ENCODE data around the gene SIRT7.
"Not testable (repeated sequence)": the region's sequence is repeated elsewhere in the genome, so short reads cannot be mapped to it uniquely, and the experiment has no call there.

Gene SIRT7

GRCh38 chr17:81957691-81958432 is 39.9 kb upstream of the SIRT7 start:
- no peaks in the 10 kb centered on the region for H3K4me1 Mint-ChIP-seq
- no peak for ATAC-seq
- no peak overlapping the region for H3K27ac Mint-ChIP-seq
- no peaks in the 10 kb centered on the region for H3K36me3 Mint-ChIP-seq
- H3K9me3 Mint-ChIP-seq = no peaks in the 10 kb centered on the region
- H3K4me3 Mint-ChIP-seq = no peak overlapping the region
- peaks cover 66% of the 10 kb centered on the region for H3K27me3 Mint-ChIP-seq

- Mint-ChIP-seq H3K27ac (no peak overlapping the region), H3K9me3 (no peaks in the 10 kb centered on the region)
- no peak for ATAC-seq
These were observed 38.9 kb upstream of the SIRT7 start for GRCh38 chr17:81956607-81957589.

GRCh38 chr17:81955756-81956544 is 38.0 kb upstream of the SIRT7 start:
- no peak overlapping the region for H3K4me3 Mint-ChIP-seq
- no peaks in the 10 kb centered on the region for H3K9me3 Mint-ChIP-seq
- no peak overlapping the region for H3K27ac Mint-ChIP-seq
- ATAC-seq = no peak
- H3K27me3 Mint-ChIP-seq = peaks cover 57% of the 10 kb centered on the region
- H3K4me1 Mint-ChIP-seq = no peaks in the 10 kb centered on the region
- H3K36me3 Mint-ChIP-seq = no peaks in the 10 kb centered on the region

More at GRCh38 chr17:81956607-81957589, 38.9 kb upstream of the SIRT7 start:
- Mint-ChIP-seq H3K4me1 (no peaks in the 10 kb centered on the region), H3K27me3 (peaks cover 57% of the 10 kb centered on the region), H3K4me3 (no peak overlapping the region), H3K36me3 (no peaks in the 10 kb centered on the region)

GRCh38 chr17:81955058-81955681 is 37.2 kb upstream of the SIRT7 start:
- no peaks in the 10 kb centered on the region for H3K4me1 Mint-ChIP-seq
- no peaks in the 10 kb centered on the region for H3K9me3 Mint-ChIP-seq
- peaks cover 63% of the 10 kb centered on the region for H3K27me3 Mint-ChIP-seq
- H3K36me3 Mint-ChIP-seq = no peaks in the 10 kb centered on the region
- no peak overlapping the region for H3K4me3 Mint-ChIP-seq
- ATAC-seq = no peak
- H3K27ac Mint-ChIP-seq = no peak overlapping the region

- Mint-ChIP-seq H3K27ac (no peak overlapping the region), H3K4me3 (no peak overlapping the region), H3K9me3 (no peaks in the 10 kb centered on the region), H3K36me3 (no peaks in the 10 kb centered on the region), H3K4me1 (no peaks in the 10 kb centered on the region), H3K27me3 (peaks cover 63% of the 10 kb centered on the region)
- ATAC-seq = no peak
These were observed 36.4 kb upstream of the SIRT7 start for GRCh38 chr17:81954131-81955057.

- not testable (repeated sequence) for H3K9me3 Mint-ChIP-seq, ATAC-seq, H3K36me3 Mint-ChIP-seq, H3K27ac Mint-ChIP-seq, H3K4me3 Mint-ChIP-seq, H3K4me1 Mint-ChIP-seq
- H3K27me3 Mint-ChIP-seq = peaks cover 55% of the 10 kb centered on the region
These were observed 35.5 kb upstream of the SIRT7 start for GRCh38 chr17:81953443-81953842.

GRCh38 chr17:81952792-81953228 is 34.8 kb upstream of the SIRT7 start:
- no peak for ATAC-seq
- H3K4me1 Mint-ChIP-seq = no peaks in the 10 kb centered on the region
- H3K27me3 Mint-ChIP-seq = peaks cover 48% of the 10 kb centered on the region
- H3K4me3 Mint-ChIP-seq = no peak overlapping the region
- H3K27ac Mint-ChIP-seq = no peak overlapping the region
- H3K36me3 Mint-ChIP-seq = no peaks in the 10 kb centered on the region
- no peaks in the 10 kb centered on the region for H3K9me3 Mint-ChIP-seq

GRCh38 chr17:81951785-81952684 is 34.1 kb upstream of the SIRT7 start:
- Mint-ChIP-seq H3K27me3 (peaks cover 45% of the 10 kb centered on the region), H3K27ac (no peak overlapping the region), H3K9me3 (no peaks in the 10 kb centered on the region), H3K36me3 (no peaks in the 10 kb centered on the region), H3K4me1 (no peaks in the 10 kb centered on the region), H3K4me3 (no peak overlapping the region)
- ATAC-seq = no peak

- Mint-ChIP-seq H3K36me3 (no peaks in the 10 kb centered on the region), H3K4me3 (no peak overlapping the region), H3K9me3 (no peaks in the 10 kb centered on the region), H3K4me1 (no peaks in the 10 kb centered on the region), H3K27me3 (peaks cover 38% of the 10 kb centered on the region), H3K27ac (no peak overlapping the region)
- no peak for ATAC-seq
These were observed 32.5 kb upstream of the SIRT7 start for GRCh38 chr17:81950501-81950900.

- Mint-ChIP-seq H3K27ac (no peak overlapping the region), H3K27me3 (peaks cover 38% of the 10 kb centered on the region), H3K9me3 (no peaks in the 10 kb centered on the region), H3K4me1 (no peaks in the 10 kb centered on the region), H3K4me3 (no peak overlapping the region), H3K36me3 (no peaks in the 10 kb centered on the region)
- ATAC-seq = no peak
These were observed 30.8 kb upstream of the SIRT7 start for GRCh38 chr17:81948635-81949378.

- ATAC-seq = no peak
- no peak within 1 kb of the TSS for H3K4me3 Mint-ChIP-seq
- no peak within 1 kb of the TSS for H3K27ac Mint-ChIP-seq
- no peaks in the 10 kb centered on the region for H3K36me3 Mint-ChIP-seq
- H3K4me1 Mint-ChIP-seq = no peaks in the 10 kb centered on the region
- H3K27me3 Mint-ChIP-seq = peaks cover 38% of the 10 kb centered on the region
- no peaks in the 10 kb centered on the region for H3K9me3 Mint-ChIP-seq
These were observed 29.2 kb upstream of the SIRT7 start, which contains the start of gene MYADML2 for GRCh38 chr17:81947189-81947588. Gene MYADML2, minus strand, starts transcription at chr17:81947233. Its CDS starts 5,492 bp downstream, at chr17:81941741.

- H3K9me3 Mint-ChIP-seq = no peaks in the 10 kb centered on the region
- H3K27ac Mint-ChIP-seq = no peak overlapping the region
- no peak overlapping the region for H3K4me3 Mint-ChIP-seq
- no peak for ATAC-seq
- no peaks in the 10 kb centered on the region for H3K36me3 Mint-ChIP-seq
- no peaks in the 10 kb centered on the region for H3K4me1 Mint-ChIP-seq
- H3K27me3 Mint-ChIP-seq = peaks cover 43% of the 10 kb centered on the region
These were observed 26.9 kb upstream of the SIRT7 start for GRCh38 chr17:81944858-81945257.

Measured in stimulated activated memory B cell treated with anti-CD40 and anti-IgM and Interleukin-4, amounts not matched to agents 10 μg/mL and 1 μg/mL and 100 μg/mL, for 72 hours (primary cell).